GM19463 (cell line): ENCODE data around the gene DHDH.
"Not testable (repeated sequence)": the region's sequence is repeated elsewhere in the genome, so short reads cannot be mapped to it uniquely, and the experiment has no call there.

Source experiments
- ATAC-seq: cut with Tn5 transposase; IDR thresholded peaks from one replicate; pipeline ENCODE4 v1.9.1; 2021; ENCODE audit warnings: mild to moderate bottlenecking, moderate library complexity; ENCODE audit not compliant: unreplicated experiment

Gene DHDH

DNA sequence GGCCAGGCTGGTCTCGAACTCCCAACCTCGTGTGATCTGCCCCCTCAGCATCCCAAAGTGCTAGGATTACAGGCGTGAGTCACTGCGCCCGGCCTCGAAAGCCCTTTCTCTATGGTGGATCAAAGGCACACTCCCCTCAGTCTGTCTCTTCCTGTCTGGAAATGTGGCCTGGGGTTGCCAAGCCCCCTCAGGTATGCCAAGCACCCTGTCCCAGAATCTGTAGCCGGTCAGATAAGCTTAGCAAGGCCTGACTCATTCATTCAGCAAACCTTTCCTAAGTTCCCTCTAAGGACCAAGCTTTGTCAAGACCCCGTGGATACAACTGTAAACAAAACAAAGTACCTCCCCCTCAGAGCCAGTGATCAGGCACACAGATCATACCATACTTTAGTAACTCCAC lies 19.3 kb upstream of the DHDH start:
- ATAC-seq: no peak

DNA sequence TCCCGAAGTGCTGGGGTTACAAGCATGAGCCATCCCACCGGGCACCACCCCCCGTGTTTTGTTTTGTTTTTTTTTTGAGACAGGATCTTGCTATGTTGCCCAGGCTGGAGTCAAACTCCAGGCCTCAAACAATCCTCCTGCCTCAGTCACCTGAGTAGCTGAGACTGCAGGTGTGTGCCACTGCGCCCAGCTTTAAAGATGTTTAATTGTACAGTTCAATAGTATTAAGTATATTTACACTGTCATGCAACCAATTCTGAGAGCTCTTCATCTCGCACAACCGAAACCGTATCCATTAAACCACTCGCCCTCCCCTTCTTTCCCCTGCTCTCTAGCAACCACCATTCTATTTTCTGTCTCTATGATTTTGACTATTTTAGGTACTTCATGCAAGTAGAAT lies 17.7 kb upstream of the DHDH start:
- ATAC-seq: no peak

DNA sequence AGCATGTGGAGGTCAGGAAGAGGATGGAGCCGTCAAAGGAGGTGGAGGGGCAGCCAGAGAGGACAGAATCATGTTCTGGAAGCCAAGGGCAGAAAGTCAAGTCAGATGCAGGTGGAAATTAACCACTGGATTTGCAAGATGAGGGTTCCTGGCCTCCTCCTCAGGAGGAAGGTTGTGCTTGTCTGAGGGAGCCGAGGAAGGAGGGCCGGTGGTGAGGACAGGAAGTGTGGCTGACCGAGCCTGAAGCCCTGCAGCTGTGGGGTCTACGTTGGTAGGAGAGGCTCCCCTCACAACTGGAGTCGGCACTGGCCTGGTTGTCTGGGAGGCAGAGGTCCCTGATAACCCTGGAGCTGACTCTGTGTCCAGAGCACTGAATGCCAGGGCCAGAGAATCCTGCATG lies 15.4 kb upstream of the DHDH start:
- no peak for ATAC-seq

DNA sequence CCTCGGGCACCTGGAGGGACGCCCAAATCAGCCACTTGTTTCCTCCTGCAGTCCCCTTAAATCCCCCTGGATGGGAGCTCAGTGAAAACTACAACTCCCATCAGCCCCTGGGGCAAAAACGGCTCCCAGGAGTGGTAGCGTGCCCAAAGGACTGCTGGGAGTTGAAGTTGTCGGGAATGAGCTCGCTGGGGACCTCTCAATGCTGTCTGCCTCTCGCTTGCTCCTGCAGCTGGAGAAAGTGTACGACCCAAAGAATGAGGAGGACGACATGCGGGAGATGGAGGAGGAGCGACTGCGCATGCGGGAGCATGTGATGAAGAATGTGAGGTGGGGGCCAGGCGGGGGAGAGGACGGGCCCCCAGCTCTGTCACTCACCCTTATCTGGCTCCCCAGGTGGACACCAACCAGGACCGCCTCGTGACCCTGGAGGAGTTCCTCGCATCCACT lies 14.7 kb upstream of the DHDH start:
- ATAC-seq: no peak

DNA sequence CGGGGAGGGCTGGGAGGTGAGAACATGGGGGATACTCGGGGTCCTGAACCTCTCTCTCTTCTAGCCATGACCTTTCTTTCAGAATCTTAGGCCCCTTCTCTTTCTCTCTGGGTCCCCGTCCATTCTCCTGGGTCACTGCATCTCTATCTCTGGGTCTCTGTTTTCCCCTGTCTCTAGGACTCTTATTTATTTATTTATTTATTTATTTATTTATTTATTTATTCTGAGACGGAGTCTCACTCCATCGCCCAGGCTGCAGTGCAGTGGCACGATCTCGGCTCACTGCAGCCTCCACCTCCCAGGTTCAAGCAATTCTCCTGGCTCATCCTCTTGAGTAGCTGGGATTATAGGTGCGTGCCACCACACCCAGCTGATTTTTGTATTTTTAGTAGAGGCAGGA lies 14.2 kb upstream of the DHDH start:
- ATAC-seq: not testable (repeated sequence)

DNA sequence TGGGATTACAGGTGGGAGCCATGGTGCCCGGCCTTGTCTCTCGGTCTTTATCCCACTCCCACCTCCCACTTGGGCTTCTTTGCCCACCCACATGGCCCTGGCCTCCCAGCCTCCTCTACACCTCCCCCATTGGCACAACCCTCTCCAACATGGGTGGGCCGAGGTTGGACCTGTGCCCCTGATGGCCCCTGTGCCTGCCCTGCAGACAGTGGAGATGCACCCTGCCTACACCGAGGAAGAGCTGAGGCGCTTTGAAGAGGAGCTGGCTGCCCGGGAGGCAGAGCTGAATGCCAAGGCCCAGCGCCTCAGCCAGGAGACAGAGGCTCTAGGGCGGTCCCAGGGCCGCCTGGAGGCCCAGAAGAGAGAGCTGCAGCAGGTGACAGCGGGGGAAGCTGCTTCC lies 12.6 kb upstream of the DHDH start:
- ATAC-seq: no peak

DNA sequence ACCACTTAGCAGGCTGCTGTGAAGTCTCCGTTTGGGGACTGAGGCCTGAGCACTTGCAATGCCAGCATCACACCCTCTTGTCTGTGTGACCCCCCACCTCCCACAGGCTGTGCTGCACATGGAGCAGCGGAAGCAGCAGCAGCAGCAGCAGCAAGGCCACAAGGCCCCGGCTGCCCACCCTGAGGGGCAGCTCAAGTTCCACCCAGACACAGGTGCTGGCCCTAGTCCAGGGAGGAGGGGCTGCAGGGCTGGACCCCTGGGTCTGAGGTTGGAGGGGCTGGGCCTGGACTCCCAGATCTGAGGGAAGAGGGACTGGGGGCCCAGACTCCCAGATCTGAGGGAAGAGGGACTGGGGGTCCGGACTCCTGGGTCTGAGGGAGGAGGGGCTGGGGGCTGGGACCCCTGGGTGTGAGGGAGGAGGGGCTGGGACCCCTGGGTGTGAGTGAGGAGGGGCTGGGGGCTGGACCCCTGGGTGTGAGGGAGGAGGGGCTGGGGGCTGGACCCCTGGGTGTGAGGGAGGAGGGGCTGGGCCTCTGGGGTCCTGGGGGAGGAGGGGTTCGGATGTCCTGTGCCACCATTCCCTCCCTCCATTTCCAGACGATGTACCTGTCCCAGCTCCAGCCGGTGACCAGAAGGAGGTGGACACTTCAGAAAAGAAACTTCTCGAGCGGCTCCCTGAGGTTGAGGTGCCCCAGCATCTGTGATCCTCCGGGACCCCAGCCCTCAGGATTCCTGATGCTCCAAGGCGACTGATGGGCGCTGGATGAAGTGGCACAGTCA lies 11.6 kb upstream of the DHDH start:
- no peak for ATAC-seq

DNA sequence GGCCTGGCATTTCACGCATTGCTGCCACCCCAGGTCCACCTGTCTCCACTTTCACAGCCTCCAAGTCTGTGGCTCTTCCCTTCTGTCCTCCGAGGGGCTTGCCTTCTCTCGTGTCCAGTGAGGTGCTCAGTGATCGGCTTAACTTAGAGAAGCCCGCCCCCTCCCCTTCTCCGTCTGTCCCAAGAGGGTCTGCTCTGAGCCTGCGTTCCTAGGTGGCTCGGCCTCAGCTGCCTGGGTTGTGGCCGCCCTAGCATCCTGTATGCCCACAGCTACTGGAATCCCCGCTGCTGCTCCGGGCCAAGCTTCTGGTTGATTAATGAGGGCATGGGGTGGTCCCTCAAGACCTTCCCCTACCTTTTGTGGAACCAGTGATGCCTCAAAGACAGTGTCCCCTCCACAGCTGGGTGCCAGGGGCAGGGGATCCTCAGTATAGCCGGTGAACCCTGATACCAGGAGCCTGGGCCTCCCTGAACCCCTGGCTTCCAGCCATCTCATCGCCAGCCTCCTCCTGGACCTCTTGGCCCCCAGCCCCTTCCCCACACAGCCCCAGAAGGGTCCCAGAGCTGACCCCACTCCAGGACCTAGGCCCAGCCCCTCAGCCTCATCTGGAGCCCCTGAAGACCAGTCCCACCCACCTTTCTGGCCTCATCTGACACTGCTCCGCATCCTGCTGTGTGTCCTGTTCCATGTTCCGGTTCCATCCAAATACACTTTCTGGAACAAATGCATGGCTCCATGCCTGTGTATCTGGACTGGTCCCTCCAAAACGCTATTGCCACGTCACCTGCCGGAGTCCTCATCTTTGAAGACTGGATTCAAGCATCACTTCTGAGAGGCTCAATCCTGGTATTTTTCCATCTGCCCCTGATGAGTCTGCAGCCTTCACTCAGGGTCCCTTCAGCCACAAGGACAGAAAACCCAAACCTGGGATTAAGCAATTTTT lies 10.7 kb upstream of the DHDH start:
- no peak for ATAC-seq

DNA sequence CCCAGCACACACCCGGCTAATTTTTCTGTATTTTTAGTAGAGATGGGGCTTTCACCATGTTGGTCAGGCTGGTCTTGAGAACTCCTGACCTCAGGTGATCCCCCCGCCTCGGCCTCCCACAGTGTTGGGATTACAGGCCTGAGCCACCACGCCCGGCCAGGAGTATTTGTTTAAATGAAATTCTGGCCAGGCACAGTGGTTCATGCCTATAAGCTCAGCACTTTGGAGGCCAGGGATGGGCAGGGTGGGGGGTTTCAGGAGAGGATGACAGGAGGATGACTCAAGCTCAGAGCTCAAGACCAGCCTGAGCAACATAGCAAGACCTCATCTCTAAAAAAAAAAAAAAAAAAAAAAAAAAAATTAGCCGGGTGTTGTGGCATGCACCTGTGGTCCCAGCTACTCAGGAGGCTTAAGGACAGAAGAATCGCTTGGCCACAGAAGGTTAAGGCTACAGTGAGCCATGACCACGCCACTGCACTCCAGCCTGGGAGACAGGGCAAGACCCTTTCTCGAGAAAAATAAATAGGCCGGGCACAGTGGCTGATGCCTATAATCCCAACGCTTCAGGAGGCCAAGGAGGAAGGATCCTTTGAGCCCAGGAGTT lies 8.2 kb upstream of the DHDH start:
- ATAC-seq: no peak

DNA sequence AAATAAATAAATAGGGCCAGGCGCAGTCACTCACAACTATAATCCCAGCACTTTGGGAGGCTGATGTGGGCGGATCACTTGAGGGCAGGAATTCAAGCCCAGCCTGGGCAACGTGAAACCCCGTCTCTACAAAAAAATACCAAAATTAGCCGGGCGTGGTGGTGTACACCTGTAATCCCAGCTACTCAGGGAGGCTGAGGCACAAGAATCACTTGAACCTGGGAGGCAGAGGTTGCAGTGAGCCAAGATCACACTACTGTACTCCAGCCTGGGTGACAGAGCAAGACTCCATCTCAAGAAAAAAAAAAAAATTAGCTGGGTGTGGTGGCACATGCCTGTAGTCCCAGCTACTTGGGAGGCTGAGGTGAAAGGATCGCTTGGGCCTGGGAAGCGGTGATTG lies 7.6 kb upstream of the DHDH start:
- ATAC-seq: not testable (repeated sequence)

DNA sequence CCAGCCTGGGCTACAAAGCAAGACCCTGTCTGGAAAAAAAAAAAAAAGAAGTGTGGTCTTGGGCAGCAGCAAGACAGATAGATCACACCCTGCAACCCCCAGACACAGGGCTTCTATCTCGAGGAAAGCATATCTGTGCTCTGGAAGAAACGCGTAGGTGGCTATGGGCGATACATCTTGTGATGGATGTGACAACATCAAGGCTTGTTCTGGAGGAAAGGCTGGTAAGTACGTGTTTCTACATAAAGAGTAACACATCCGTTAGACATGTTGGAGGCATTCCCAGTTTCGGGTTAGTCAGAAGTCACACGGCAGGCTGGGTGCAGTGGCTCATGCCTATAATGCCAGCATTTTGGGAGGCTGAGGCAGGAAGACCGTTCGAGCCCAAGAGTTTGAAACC lies 6.6 kb upstream of the DHDH start:
- ATAC-seq: no peak

DNA sequence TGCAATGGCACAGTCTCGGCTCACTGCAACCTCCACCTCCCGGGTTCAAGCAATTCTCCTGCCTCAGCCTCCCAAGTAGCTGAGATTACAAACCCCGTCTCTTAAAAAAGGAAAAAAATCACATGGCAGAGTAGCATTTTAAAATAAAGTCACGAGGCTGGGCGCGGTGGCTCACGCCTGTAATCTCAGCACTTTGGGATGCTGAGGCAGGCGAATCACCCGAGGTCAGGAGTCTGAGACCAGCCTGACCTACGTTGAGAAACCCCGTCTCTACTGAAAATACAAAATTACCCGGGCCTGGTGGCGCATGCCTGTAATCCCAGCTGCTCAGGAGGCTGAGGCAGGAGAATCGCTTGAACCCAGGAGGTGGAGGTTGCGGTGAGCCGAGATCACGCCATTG lies 5.8 kb upstream of the DHDH start:
- not testable (repeated sequence) for ATAC-seq

DNA sequence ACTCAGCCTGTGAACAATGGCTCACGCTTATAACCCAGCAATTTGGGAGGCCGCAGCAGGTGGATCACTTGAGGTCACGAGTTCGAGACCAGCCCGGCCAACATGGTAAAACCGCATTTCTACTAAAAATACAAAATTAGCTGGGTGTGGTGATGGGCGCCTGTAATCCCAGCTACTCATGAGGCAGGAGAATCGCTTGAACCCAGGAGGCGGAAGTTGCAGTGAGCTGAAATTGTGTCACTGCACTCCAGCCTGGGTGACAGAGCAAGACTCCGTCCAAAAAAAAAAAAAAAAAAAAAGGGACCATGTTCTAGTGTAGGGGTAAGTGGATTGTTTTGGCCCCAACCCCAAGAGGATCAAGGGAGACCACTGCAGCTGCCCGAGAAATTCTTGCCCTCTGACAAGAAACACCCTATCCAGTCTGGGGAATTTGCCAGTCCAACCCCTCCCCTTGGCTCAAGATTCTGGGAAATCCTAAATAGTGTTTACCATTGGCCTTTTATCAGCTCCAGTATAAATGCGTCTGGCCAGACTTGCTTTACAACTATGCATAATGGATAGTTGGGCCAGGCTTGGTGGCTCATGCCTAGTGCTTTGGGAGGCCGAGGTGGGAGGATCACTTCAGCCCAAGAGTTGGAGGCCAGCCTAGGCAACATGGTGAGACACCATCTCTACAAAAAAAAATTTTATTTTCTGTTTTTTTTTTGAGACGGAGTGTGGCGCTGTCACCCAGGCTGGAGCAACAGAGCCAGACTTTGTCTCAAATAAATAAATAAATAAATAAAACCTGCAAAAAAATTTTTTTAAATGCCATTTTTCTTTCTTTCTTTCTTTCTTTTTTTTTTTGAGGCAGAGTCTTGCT lies 5.1 kb upstream of the DHDH start:
- no peak for ATAC-seq

DNA sequence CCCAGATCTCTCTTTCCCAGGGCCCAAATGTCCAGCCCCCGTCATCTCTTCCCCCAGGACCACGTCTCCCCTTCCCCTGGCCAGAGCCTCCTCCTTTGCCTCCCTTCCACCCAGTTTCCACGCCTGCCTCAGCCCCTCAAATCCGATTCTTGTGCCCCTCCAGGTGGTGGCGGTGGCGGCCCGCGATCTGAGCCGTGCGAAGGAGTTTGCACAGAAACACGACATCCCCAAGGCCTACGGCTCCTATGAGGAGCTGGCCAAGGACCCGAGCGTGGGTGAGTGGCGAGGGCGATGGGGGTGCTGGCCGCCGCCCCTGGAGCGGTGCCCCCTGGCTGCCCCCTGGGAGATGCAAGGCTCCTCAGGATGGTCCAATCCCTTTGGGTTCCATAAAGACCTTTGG lies 1.3 kb downstream of the DHDH start:
- no peak for ATAC-seq

DNA sequence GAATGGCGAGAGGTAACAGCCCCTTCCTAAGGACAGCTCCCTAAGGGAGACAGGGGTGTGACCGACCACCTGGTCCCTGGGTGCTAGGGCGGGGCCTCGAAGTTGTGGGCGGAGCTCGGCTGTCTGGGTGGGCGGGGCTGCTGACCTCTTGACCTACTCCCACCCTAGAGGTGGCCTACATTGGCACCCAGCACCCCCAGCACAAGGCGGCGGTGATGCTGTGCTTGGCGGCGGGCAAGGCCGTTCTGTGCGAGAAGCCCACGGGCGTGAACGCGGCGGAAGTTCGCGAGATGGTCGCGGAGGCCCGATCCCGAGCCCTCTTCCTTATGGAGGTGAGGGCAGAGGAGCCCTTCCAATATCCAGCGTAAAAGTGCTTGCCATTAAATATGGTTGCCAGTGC lies 2.4 kb downstream of the DHDH start:
- ATAC-seq: no peak

DNA sequence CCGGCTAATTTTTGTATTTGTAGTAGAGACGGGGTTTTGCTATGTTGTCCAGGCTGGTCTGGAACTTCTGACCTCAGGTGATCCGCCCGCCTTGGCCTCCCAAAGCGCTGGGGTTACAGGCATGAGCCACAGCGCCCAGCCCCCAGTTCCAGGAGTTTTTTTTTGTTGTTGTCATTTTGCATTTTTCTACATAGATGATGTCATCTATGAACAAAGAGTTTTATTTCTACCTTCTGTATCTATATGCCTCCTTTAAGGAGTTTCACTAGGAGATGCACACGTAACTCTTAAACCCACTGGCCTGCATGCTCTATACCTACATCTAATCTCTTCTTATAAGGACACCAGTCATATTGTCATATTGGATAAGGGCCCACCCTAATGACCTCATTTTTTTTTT lies 4.8 kb downstream of the DHDH start:
- ATAC-seq: no peak

DNA sequence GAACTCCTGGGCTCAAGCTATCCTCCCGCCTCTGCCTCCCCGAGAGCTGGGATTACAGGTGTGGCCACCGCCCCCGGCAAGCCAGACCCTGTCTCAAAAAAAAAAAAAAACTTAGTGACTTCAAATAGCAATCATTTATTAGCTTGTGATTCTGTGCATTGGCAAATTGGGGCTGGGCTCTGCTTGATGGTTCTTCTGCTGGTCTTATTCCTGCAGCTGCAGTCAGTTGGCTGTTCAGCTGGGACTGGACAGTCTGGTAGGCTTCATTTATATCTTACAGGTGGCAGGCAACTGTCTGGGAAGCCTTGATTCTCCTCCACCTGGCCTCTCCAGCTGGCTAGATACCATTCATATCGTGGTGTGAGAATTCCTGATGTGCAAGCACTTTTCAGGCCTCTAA lies 7.4 kb downstream of the DHDH start:
- no peak for ATAC-seq

DNA sequence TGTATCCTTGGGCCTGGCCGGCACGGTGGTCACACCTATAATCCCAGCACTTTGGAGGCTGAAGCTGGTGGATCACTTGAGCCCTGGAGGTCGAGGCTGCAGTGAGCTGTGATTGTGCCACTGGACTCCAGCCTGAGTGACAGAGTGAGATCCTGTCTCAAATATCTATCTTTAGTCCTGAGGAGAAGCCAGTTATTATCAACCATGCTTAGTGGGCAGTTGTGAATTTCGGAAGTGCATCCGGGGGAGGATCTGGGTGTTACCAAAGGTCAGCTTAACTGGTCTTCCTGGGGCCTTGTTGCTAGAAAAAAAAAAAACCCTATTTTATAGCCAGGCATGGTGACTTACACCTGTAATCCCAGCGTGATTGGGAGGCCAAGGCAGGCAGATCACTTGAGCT lies 9.6 kb downstream of the DHDH start:
- no peak for ATAC-seq

DNA sequence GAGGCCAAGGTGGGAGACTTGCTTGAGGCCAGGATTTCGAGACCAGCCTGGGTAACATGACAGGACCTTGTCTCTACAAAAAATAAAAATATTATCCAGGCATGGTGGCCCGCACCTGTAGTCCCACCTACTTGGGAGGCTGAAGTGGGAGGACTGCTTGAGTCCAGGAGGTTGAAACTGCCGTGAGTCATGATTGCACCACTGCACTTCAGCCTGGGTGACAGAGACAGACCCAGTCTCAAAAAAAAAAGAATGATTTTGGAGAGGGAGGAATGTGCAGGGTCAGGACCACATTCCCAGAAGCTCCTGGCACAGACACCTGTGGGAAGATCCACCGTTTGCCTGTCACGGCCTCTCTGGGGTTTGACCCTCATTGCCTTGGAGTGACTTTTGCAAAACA lies 11.9 kb downstream of the DHDH start:
- ATAC-seq: no peak

DNA sequence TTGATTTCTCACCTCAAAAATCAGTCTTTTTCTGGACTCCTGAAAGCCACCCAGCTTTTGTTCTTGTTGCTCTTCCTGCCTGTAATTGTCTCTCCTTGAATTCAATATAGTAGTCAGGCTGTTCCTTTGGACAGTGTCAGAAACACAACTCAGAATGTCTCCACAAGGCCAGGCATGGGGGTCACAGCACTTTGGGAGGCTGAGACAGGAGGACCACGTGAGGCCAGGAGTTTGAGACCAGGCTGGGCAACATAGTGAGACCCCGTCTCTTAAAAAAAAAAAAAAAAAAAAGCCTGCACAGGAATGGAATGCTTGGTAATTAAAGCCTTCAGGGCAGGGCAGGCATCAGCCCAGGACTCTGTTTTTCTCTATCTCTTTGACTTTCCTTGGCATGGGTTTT lies 12.3 kb downstream of the DHDH start:
- ATAC-seq: no peak
